GM12864 (cell line): ENCODE results near the gene SNED1.

ENCODE experiments used
- DNase-seq: peaks from one replicate; pipeline ENCODE4 v3.0.0-alpha.2; 2011; ENCODE audit warnings: low read depth
- H3K4me3 ChIP-seq: 2 replicates; pipeline ENCODE4 v1.5.1; 2011; ENCODE audit warnings: mild to moderate bottlenecking, low read depth, low read length, control low read depth
- TF ChIP-seq, protein P1 (sequence below): IDR thresholded peaks from 2 replicates; pipeline ENCODE4 v1.5.1; 2011; ENCODE audit warnings: low read depth, mild to moderate bottlenecking, moderate library complexity, low read length, control low read depth, inconsistent platforms; ENCODE audit errors: missing control alignments

The SNED1 gene

DNA sequence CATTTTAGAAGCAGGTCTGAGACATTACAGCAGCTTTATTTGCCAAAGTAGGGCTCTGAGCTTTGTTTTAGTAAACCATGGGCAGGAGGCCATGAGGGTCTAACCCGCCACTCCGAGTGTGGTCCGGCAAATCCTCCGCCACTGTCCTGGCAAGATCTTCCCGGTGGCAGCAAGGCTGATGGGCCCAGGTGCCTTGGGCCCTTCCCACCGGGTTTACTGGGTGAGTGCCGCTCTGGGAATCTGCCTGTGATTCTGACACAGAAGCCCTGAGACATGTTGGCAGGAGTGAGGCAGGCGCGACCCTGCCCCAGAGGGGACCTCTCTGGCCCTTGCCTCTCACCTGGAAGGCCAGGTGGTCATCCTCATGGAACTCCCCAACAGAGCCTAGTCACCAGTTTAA, 73.7 kb downstream of the SNED1 start:
- no peak overlapping the region for H3K4me3 ChIP-seq
- no peak for DNase-seq
- TF ChIP-seq, protein P1, sequence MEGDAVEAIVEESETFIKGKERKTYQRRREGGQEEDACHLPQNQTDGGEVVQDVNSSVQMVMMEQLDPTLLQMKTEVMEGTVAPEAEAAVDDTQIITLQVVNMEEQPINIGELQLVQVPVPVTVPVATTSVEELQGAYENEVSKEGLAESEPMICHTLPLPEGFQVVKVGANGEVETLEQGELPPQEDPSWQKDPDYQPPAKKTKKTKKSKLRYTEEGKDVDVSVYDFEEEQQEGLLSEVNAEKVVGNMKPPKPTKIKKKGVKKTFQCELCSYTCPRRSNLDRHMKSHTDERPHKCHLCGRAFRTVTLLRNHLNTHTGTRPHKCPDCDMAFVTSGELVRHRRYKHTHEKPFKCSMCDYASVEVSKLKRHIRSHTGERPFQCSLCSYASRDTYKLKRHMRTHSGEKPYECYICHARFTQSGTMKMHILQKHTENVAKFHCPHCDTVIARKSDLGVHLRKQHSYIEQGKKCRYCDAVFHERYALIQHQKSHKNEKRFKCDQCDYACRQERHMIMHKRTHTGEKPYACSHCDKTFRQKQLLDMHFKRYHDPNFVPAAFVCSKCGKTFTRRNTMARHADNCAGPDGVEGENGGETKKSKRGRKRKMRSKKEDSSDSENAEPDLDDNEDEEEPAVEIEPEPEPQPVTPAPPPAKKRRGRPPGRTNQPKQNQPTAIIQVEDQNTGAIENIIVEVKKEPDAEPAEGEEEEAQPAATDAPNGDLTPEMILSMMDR = no peak

- no peak for DNase-seq
- no peak overlapping the region for H3K4me3 ChIP-seq
- TF ChIP-seq, protein P1 = no peak
Measured at GRCh38 chr2:241072553-241073165, 74.2 kb downstream of the SNED1 start.

DNA sequence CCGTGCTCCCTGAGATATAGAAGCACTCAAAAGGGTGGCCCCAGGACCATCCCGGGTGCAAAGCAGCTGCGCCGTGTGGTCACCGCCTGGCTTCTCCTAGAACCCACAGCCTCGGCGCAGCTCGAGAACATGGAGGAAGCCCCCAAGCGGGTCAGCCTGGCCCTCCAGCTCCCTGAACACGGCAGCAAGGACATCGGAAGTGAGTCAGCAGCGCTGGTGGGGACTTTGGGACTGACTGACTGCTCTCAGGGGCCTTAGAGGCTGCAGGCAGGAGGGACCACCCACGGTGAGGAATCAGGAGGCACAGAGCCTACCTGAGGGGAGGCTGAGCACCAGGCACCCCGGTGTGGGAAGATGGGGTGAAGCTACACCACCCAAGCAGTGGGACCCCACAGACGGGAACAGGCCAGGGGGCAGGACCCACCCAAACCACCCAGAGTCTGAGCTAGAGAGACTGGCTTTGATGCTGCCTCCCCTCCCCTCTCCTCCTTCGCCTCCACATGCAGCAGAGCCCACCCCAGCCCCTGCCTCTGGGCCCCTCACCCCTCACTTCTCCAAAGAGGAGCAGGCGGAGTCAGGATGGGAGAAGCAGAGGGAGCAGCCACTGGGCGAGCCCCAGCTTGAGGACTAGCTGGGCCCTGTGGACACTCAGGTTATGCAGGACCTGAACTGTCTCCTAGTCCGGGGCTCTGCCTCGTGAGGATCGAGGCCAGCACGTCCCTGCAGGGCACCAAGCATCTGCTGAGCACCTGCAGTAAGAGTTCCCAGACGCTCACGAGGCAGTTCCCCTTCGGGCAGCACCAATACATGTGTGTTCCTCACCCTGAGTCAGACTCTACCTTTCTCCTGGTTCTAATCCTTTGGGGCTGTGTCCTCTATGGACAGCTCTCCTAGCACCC, 75.0 kb downstream of the SNED1 start:
- no peak for DNase-seq
- TF ChIP-seq, protein P1 = no peak
- H3K4me3 ChIP-seq = no peak overlapping the region

- H3K4me3 ChIP-seq = no peak overlapping the region
- TF ChIP-seq, protein P1 = no peak
- no peak for DNase-seq
Measured at GRCh38 chr2:241074065-241074818, 75.8 kb downstream of the SNED1 start.

DNA sequence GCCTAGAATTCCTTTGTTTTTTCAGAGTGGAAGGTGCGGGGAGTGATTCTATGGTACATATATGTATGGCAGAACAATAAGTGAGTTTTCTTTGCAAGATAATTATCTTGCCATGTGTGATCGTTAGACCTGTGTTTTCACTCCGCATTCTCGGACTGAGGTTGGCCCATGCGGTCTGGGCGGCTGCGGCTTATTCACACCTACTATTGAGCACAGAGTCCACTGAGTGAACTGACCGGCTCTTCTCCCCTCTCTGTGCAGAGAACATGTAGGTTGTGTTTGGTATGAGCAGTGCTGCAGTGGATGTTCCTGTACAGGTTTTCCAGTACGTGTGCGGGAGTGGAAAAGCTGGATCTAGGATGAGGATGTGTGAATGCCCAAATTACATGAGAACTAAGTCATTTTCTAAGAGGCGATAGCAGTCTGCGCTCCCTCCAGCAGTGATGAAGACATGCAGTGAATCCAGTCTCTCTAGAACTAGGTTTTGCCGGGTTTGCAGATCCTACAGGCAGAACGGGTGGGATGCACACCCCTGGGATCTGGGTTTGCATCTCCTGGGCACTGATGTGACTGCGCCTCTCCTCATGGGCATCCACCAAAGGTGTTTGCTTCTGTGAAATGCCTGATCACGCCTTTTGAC, 76.6 kb downstream of the SNED1 start:
- H3K4me3 ChIP-seq = no peak overlapping the region
- TF ChIP-seq, protein P1 = no peak
- DNase-seq = no peak

- TF ChIP-seq, protein P1 = no peak
- no peak for DNase-seq
- no peak overlapping the region for H3K4me3 ChIP-seq
Measured at GRCh38 chr2:241080405-241081189, 82.2 kb downstream of the SNED1 start.
